DOHH2 (cell line): Measurements from ENCODE around the gene EEFSEC.

Experiments used
- H3F3A ChIP-seq: fragments of 200-600 bp; sonication (generic), shearing (Covaris generic); 2 replicates; pipeline ENCODE4 v1.6.0; 2016; ENCODE audit warnings: antibody characterized with exemption, mild to moderate bottlenecking; ENCODE audit not compliant: control insufficient read depth, insufficient read depth
- H3K27ac ChIP-seq: fragments of 200-600 bp; sonication (generic); 2 replicates; pipeline ENCODE4 v1.5.1; 2014; ENCODE audit warnings: low read depth, mild to moderate bottlenecking, low read length, moderate library complexity
- H3K27me3 ChIP-seq: fragments of 200-600 bp; sonication (generic); 2 replicates; pipeline ENCODE4 v1.6.1; 2014; ENCODE audit warnings: mild to moderate bottlenecking, low read length, mixed read lengths; ENCODE audit not compliant: control insufficient read depth
- H3K36me3 ChIP-seq: fragments of 200-600 bp; sonication (generic); 2 replicates; pipeline ENCODE4 v1.6.1; 2014; ENCODE audit warnings: mild to moderate bottlenecking, low read length, moderate library complexity, mixed read lengths; ENCODE audit not compliant: control insufficient read depth
- H3K4me1 ChIP-seq: fragments of 200-600 bp; sonication (generic); 2 replicates; pipeline ENCODE4 v1.6.1; 2014; ENCODE audit warnings: mild to moderate bottlenecking, low read length, mixed read lengths; ENCODE audit not compliant: control insufficient read depth
- H3K4me2 ChIP-seq: fragments of 200-600 bp; sonication (generic); 2 replicates; pipeline ENCODE4 v1.6.0; 2014; ENCODE audit warnings: mild to moderate bottlenecking, low read length, moderate library complexity
- H3K4me3 ChIP-seq: fragments of 200-600 bp; sonication (generic); 2 replicates; pipeline ENCODE4 v1.5.1; 2014; ENCODE audit warnings: mild to moderate bottlenecking, low read length, mixed read lengths
- H3K79me2 ChIP-seq: fragments of 200-600 bp; sonication (generic); 2 replicates; pipeline ENCODE4 v1.6.1; 2014; ENCODE audit warnings: mild to moderate bottlenecking, low read length, mixed read lengths; ENCODE audit not compliant: control insufficient read depth
- H3K9me2 ChIP-seq: fragments of 200-600 bp; sonication (generic); replicated peaks from 2 replicates; pipeline ENCODE4 v1.6.1; 2014; ENCODE audit warnings: mild to moderate bottlenecking, low read length, mixed read lengths; ENCODE audit not compliant: control insufficient read depth
- H3K9me3 ChIP-seq: fragments of 200-600 bp; sonication (generic); 2 replicates; pipeline ENCODE4 v1.6.1; 2014; ENCODE audit warnings: antibody characterized with exemption, low read length, mixed read lengths; ENCODE audit not compliant: control insufficient read depth, insufficient read depth
- H4K20me1 ChIP-seq: fragments of 200-600 bp; sonication (generic); 2 replicates; pipeline ENCODE4 v1.6.0; 2014; ENCODE audit warnings: low read depth, mild to moderate bottlenecking, antibody characterized with exemption, low read length, moderate library complexity; ENCODE audit not compliant: control insufficient read depth, insufficient read depth
- CTCF ChIP-seq: fragments of 200-600 bp; sonication (generic); IDR thresholded peaks from one replicate; pipeline ENCODE4 v1.5.1; 2014; ENCODE audit warnings: antibody characterized with exemption, mild to moderate bottlenecking, low read depth, low read length; ENCODE audit not compliant: poor library complexity, severe bottlenecking
- EZH2phosphoT487 ChIP-seq: fragments of 200-600 bp; sonication (generic); IDR thresholded peaks from 2 replicates; pipeline ENCODE4 v1.6.1; 2017; ENCODE audit warnings: borderline replicate concordance, mild to moderate bottlenecking, antibody characterized with exemption, low read length, moderate library complexity, mixed read lengths

Gene EEFSEC

GRCh38 chr3:128364808-128365360, 211.6 kb downstream of the EEFSEC start:
- Histone ChIP-seq H3K4me2 (no peak overlapping the region), H3K27ac (no peak overlapping the region), H3K4me3 (no peak overlapping the region), H3K9me3 (no peaks in the 10 kb centered on the region), H3K27me3 (no peaks in the 10 kb centered on the region), H3F3A (no peaks in the 10 kb centered on the region), H3K9me2 (no peaks in the 10 kb centered on the region), H3K79me2 (no peaks in the 10 kb centered on the region), H3K4me1 (peaks cover 3% of the 10 kb centered on the region), H3K36me3 (no peaks in the 10 kb centered on the region; the same call in 1 of the 2 replicates), H4K20me1 (no peaks in the 10 kb centered on the region)
- TF ChIP-seq CTCF (no peak), EZH2phosphoT487 (no peak)

- Histone ChIP-seq H3K27ac (no peak overlapping the region), H3K79me2 (no peaks in the 10 kb centered on the region), H3K9me3 (no peaks in the 10 kb centered on the region), H4K20me1 (no peaks in the 10 kb centered on the region), H3K4me3 (no peak overlapping the region), H3K36me3 (no peaks in the 10 kb centered on the region; the same call in 1 of the 2 replicates), H3F3A (no peaks in the 10 kb centered on the region), H3K27me3 (no peaks in the 10 kb centered on the region), H3K4me1 (peaks cover 8% of the 10 kb centered on the region), H3K9me2 (no peaks in the 10 kb centered on the region), H3K4me2 (no peak overlapping the region)
- TF ChIP-seq CTCF (no peak), EZH2phosphoT487 (no peak)
These were observed 212.9 kb downstream of the EEFSEC start for GRCh38 chr3:128366136-128366535.

- Histone ChIP-seq H3K4me1 (peaks cover 8% of the 10 kb centered on the region), H3K4me2 (no peak overlapping the region)
- TF ChIP-seq EZH2phosphoT487 (no peak), CTCF (no peak)
These were observed 213.4 kb downstream of the EEFSEC start for GRCh38 chr3:128366652-128367051.

More at GRCh38 chr3:128366652-128367051, 213.4 kb downstream of the EEFSEC start:
- no peaks in the 10 kb centered on the region for H4K20me1 ChIP-seq
- H3K9me3 ChIP-seq: no peaks in the 10 kb centered on the region
- H3K27ac ChIP-seq: no peak overlapping the region
- no peaks in the 10 kb centered on the region for H3F3A ChIP-seq
- H3K27me3 ChIP-seq: no peaks in the 10 kb centered on the region
- H3K4me3 ChIP-seq: no peak overlapping the region
- H3K36me3 ChIP-seq: no peaks in the 10 kb centered on the region; the same call in 1 of the 2 replicates
- H3K79me2 ChIP-seq: no peaks in the 10 kb centered on the region
- H3K9me2 ChIP-seq: no peaks in the 10 kb centered on the region
